ENCODE measurements around the gene PRR19. TPM values are rescaled to one million over a fixed set of nuclear protein-coding genes. Genes with fewer than 3 reads are reported as not detected.
A peak's percentile ranks its signal among the peaks of the same experiment; 100 is the strongest.

The PRR19 gene
- total RNA-seq, 2 experiments from 2014 or later = 0.40 to 1.4 TPM

- Histone ChIP-seq H2AFZ (ENCODE audit: low read length) (peak overlapping the region; percentile 32; the same call in 1 of the 2 replicates), H3K9me3 (ENCODE audit: low read length) (no peaks in the 10 kb centered on the region), H3K4me3 (ENCODE audit: low read depth, low read length, poor library complexity, severe bottlenecking) (peak overlapping the region; percentile 83), H3K9me2 (ENCODE audit: insufficient read depth, low read length) (no peaks in the 10 kb centered on the region), H3K36me3 (ENCODE audit: insufficient read depth, low read length) (0 out of 2 replicates have a peak, but pooled peaks cover under 1% of the 10 kb centered on the region), H3K4me2 (ENCODE audit: low read length) (peak overlapping the region; percentile 93), H4K20me1 (ENCODE audit: insufficient read depth, low read length) (peaks cover 6% of the 10 kb centered on the region; the same call in 1 of the 2 replicates), H3K4me1 (ENCODE audit: insufficient read depth, low read length, poor library complexity, severe bottlenecking) (peaks cover 43% of the 10 kb centered on the region), H3K27ac (ENCODE audit: low read depth, low read length, poor library complexity, severe bottlenecking) (peak overlapping the region; percentile 82), H3K79me2 (ENCODE audit: insufficient read depth, low read depth, low read length) (peaks cover 7% of the 10 kb centered on the region)
- ChIA-PET POLR2A (interaction anchor here (0.5 to 2.6 kb wide), 6 partner anchors 9 to 147 kb away, joined by 3 to 11 read pairs (median 6); partner anchors contain the start of genes ERF, GSK3A, PAFAH1B3 and POU2F2), CTCF (ENCODE audit: unreplicated experiment) (interaction anchor here (0.6 to 1.6 kb wide), 4 partner anchors 10 to 156 kb away, joined by 3 to 10 read pairs (median 6); no protein-coding TSS in a partner anchor)
- intact Hi-C loops (cut with micrococcal nuclease; ENCODE audit: unreplicated experiment) = loop anchor here (1.0 to 10.0 kb wide), 4 partner anchors 36 to 415 kb away; partner anchors contain the start of gene RPS19
- TF ChIP-seq CTCF (conservative IDR thresholded peaks at IDR 0.05; ENCODE audit: low read length) = peak; percentile 89
- no peak for TF ChIP-seq EZH2phosphoT487 (IDR thresholded peaks at IDR 0.05; ENCODE audit: borderline replicate concordance, low read depth, low read length)
- DNase-seq (ENCODE audit: low spot score) = peak; percentile 97
- BruUV-seq (replicated peaks) = TSS peak; percentile 82
These were observed 21.8 kb upstream of the PRR19 start for GRCh38 chr19:42279902-42280814.

GRCh38 chr19:42280815-42281145 is 21.2 kb upstream of the PRR19 start:
- H3K4me1 ChIP-seq (ENCODE audit: insufficient read depth, low read length, poor library complexity, severe bottlenecking) = peaks cover 50% of the 10 kb centered on the region
- peaks cover 10% of the 10 kb centered on the region; the same call in 1 of the 2 replicates for H4K20me1 ChIP-seq (ENCODE audit: insufficient read depth, low read length)
- BruUV-seq (replicated peaks) = no TSS peak
- DNase-seq (ENCODE audit: low spot score) = no peak
- H3K79me2 ChIP-seq (ENCODE audit: insufficient read depth, low read depth, low read length) = peaks cover 13% of the 10 kb centered on the region
- intact Hi-C loops (cut with micrococcal nuclease; ENCODE audit: unreplicated experiment) = loop anchor here (1.0 to 10.0 kb wide), 4 partner anchors 36 to 416 kb away; partner anchors contain the start of gene RPS19
- no peaks in the 10 kb centered on the region for H3K9me2 ChIP-seq (ENCODE audit: insufficient read depth, low read length)
- peak overlapping the region; percentile 93 for H3K4me2 ChIP-seq (ENCODE audit: low read length)
- no peaks in the 10 kb centered on the region for H3K36me3 ChIP-seq (ENCODE audit: insufficient read depth, low read length)
- CTCF ChIA-PET (ENCODE audit: unreplicated experiment) = no interaction called here
- peak overlapping the region; percentile 83 for H3K4me3 ChIP-seq (ENCODE audit: low read depth, low read length, poor library complexity, severe bottlenecking)
- H2AFZ ChIP-seq (ENCODE audit: low read length) = no peak overlapping the region
- POLR2A ChIA-PET = interaction anchor here (0.5 to 2.6 kb wide), 4 partner anchors 20 to 38 kb away, joined by 3 to 9 read pairs (median 6); partner anchors contain the start of genes GSK3A, PAFAH1B3 and PRR19
- no peak for TF ChIP-seq CTCF (conservative IDR thresholded peaks at IDR 0.05; ENCODE audit: low read length)
- no peak for TF ChIP-seq EZH2phosphoT487 (IDR thresholded peaks at IDR 0.05; ENCODE audit: borderline replicate concordance, low read depth, low read length)
- H3K9me3 ChIP-seq (ENCODE audit: low read length) = no peaks in the 10 kb centered on the region
- H3K27ac ChIP-seq (ENCODE audit: low read depth, low read length, poor library complexity, severe bottlenecking) = peak overlapping the region; percentile 82
